ENCODE measurements around the gene MFSD2A. TPM values are rescaled to one million over a fixed set of nuclear protein-coding genes. Genes with fewer than 3 reads are reported as not detected.

MFSD2A gene
- total RNA-seq, 3 donors from 2014 or later = 3.0 to 61.5 (median 7.9) TPM

GRCh38 chr1:39964552-39964951 is 9.6 kb downstream of the MFSD2A start:
- no peaks in the 10 kb centered on the region for H3K4me1 ChIP-seq
- intact Hi-C loops (cut with DNase I; ENCODE audit: low total_unique reads) = loop anchor here (5.0 kb wide), 1 partner anchor 37 kb away; no protein-coding TSS in a partner anchor

DNA sequence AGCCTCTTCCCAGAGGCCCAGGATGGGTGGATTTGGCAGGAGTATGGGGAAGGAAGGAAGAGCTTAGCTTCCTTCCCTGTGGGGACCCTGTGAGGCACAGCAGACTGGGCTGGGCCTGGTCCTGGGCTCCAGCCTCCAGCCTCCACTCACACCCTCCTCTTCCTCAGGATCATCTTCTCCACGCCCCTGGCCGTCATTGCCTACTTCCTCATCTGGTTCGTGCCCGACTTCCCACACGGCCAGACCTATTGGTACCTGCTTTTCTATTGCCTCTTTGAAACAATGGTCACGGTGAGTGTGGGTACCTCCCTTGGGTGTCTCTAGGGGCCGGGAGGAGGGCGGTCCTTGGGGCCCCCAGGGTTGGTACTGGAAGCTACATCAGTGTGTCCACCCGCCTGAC is 10.1 kb downstream of the MFSD2A start:
- no peak for TF ChIP-seq POLR2AphosphoS5 (IDR thresholded peaks at IDR 0.05)
- TF ChIP-seq, protein P1, sequence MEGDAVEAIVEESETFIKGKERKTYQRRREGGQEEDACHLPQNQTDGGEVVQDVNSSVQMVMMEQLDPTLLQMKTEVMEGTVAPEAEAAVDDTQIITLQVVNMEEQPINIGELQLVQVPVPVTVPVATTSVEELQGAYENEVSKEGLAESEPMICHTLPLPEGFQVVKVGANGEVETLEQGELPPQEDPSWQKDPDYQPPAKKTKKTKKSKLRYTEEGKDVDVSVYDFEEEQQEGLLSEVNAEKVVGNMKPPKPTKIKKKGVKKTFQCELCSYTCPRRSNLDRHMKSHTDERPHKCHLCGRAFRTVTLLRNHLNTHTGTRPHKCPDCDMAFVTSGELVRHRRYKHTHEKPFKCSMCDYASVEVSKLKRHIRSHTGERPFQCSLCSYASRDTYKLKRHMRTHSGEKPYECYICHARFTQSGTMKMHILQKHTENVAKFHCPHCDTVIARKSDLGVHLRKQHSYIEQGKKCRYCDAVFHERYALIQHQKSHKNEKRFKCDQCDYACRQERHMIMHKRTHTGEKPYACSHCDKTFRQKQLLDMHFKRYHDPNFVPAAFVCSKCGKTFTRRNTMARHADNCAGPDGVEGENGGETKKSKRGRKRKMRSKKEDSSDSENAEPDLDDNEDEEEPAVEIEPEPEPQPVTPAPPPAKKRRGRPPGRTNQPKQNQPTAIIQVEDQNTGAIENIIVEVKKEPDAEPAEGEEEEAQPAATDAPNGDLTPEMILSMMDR (IDR thresholded peaks at IDR 0.05) = no peak
- no peak for TF ChIP-seq POLR2A (IDR thresholded peaks at IDR 0.05)
- H3K36me3 ChIP-seq = no peaks in the 10 kb centered on the region
- intact Hi-C loops (cut with DNase I; ENCODE audit: low total_unique reads) = no loop called here

More at GRCh38 chr1:39964552-39964951, 9.6 kb downstream of the MFSD2A start:
- no peak overlapping the region for H3K27ac ChIP-seq
- no peaks in the 10 kb centered on the region for H3K9me3 ChIP-seq
- TF ChIP-seq POLR2AphosphoS5 (IDR thresholded peaks at IDR 0.05) (no peak), POLR2A (IDR thresholded peaks at IDR 0.05) (no peak)
- TF ChIP-seq, protein P1 (IDR thresholded peaks at IDR 0.05) = no peak
- DNase-seq (ENCODE audit: low spot score in 2 of 2) = no peak
- H3K27me3 ChIP-seq = no peaks in the 10 kb centered on the region
- H3K36me3 ChIP-seq = no peaks in the 10 kb centered on the region
- no peak overlapping the region for H3K4me3 ChIP-seq

DNA sequence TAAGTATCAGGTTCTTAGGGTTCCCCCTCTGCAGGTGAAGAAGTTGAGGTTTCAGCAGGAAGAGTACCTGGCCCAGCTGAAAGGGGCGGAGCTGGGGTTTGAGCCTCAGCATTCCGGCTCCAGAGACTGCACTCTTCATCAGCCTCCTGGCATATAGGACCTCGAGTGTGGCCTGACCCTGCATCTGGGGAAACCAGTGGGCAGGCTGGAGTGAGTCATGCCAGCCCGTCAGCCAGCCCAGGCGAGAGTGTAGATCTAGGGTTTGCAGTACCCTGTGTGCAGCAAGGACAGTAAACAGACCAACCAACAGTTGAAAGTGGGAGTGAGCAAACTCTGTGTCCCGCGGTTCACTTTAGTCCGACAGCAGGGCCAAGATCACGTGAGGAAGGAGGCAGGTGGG is 14.1 kb downstream of the MFSD2A start:
- TF ChIP-seq POLR2AphosphoS5 (IDR thresholded peaks at IDR 0.05) = no peak
- TF ChIP-seq POLR2A (IDR thresholded peaks at IDR 0.05) = no peak
- TF ChIP-seq, protein P1 (IDR thresholded peaks at IDR 0.05) = no peak

More for the DNA sequence above, 10.1 kb downstream of the MFSD2A start:
- no peak overlapping the region for H3K4me3 ChIP-seq
- H3K9me3 ChIP-seq = no peaks in the 10 kb centered on the region
- no peak overlapping the region for H3K27ac ChIP-seq
- DNase-seq (ENCODE audit: low spot score in 2 of 2) = no peak
- no peaks in the 10 kb centered on the region for H3K27me3 ChIP-seq
- no peaks in the 10 kb centered on the region for H3K4me1 ChIP-seq

DNA sequence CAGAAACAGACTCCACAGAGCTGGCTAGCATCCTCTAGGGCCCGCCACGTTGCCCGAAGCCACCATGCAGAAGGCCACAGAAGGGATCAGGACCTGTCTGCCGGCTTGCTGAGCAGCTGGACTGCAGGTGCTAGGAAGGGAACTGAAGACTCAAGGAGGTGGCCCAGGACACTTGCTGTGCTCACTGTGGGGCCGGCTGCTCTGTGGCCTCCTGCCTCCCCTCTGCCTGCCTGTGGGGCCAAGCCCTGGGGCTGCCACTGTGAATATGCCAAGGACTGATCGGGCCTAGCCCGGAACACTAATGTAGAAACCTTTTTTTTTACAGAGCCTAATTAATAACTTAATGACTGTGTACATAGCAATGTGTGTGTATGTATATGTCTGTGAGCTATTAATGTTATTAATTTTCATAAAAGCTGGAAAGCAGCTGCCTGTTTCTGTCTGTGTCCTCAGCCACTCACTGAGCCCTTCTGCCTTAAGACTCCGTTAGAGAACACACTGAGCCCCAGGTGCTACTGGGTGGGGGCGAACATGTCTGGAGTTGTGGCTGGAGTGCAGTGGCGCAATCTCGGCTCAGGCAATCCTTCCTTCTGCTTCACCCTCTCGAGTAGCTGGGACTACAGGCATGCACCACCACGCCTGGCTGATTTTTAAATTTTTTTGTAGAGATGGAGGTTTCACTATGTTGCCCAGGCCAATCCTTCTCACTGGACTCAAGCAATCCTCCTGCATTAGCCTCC is 14.8 kb downstream of the MFSD2A start:
- Histone ChIP-seq H3K27me3 (no peaks in the 10 kb centered on the region), H3K27ac (no peak overlapping the region), H3K36me3 (no peaks in the 10 kb centered on the region), H3K9me3 (no peaks in the 10 kb centered on the region), H3K4me1 (no peaks in the 10 kb centered on the region), H3K4me3 (no peak overlapping the region)
- no peak for DNase-seq (ENCODE audit: low spot score in 2 of 2)
- no peak for TF ChIP-seq POLR2AphosphoS5 (IDR thresholded peaks at IDR 0.05)
- TF ChIP-seq, protein P1 (IDR thresholded peaks at IDR 0.05) = no peak
- no peak for TF ChIP-seq POLR2A (IDR thresholded peaks at IDR 0.05)
- intact Hi-C loops (cut with DNase I; ENCODE audit: low total_unique reads) = loop anchor here (5.0 kb wide), 1 partner anchor 152 kb away; no protein-coding TSS in a partner anchor

More for the DNA sequence above, 14.1 kb downstream of the MFSD2A start:
- Histone ChIP-seq H3K27me3 (no peaks in the 10 kb centered on the region), H3K4me3 (no peak overlapping the region), H3K27ac (no peak overlapping the region), H3K9me3 (no peaks in the 10 kb centered on the region), H3K4me1 (no peaks in the 10 kb centered on the region), H3K36me3 (no peaks in the 10 kb centered on the region)
- intact Hi-C loops (cut with DNase I; ENCODE audit: low total_unique reads) = no loop called here
- DNase-seq (ENCODE audit: low spot score in 2 of 2) = no peak

- H3K9me3 ChIP-seq = no peaks in the 10 kb centered on the region
- TF ChIP-seq, protein P1 (IDR thresholded peaks at IDR 0.05) = no peak
- H3K27ac ChIP-seq = no peak overlapping the region
- H3K27me3 ChIP-seq = no peaks in the 10 kb centered on the region
- no peak for DNase-seq (ENCODE audit: low spot score in 2 of 2)
- H3K4me3 ChIP-seq = no peak overlapping the region
- no peaks in the 10 kb centered on the region for H3K36me3 ChIP-seq
- H3K4me1 ChIP-seq = no peaks in the 10 kb centered on the region
- intact Hi-C loops (cut with DNase I; ENCODE audit: low total_unique reads) = loop anchor here (5.0 kb wide), 1 partner anchor 153 kb away; no protein-coding TSS in a partner anchor
These were observed 15.3 kb downstream of the MFSD2A start for GRCh38 chr1:39970274-39970673.
